ENCODE measurements around the gene MRRF.
"Not testable (repeated sequence)": the region's sequence is repeated elsewhere in the genome, so short reads cannot be mapped to it uniquely, and the experiment has no call there.

Gene MRRF

GRCh38 chr9:122277285-122277897, 12.7 kb downstream of the MRRF start:
- no peak for DNase-seq (ENCODE audit: low read depth)

GRCh38 chr9:122281368-122281767, 16.7 kb downstream of the MRRF start:
- no peak for DNase-seq (ENCODE audit: low read depth)

- DNase-seq (ENCODE audit: low read depth), result no peak
Observed at GRCh38 chr9:122286764-122287163, 22.1 kb downstream of the MRRF start.

- no peak for DNase-seq (ENCODE audit: low read depth)
Observed at GRCh38 chr9:122287214-122287720, 22.6 kb downstream of the MRRF start.

- no peak for DNase-seq (ENCODE audit: low read depth)
Observed at GRCh38 chr9:122291458-122291857, 26.8 kb downstream of the MRRF start.

GRCh38 chr9:122294531-122294930, 29.8 kb downstream of the MRRF start:
- no peak for DNase-seq (ENCODE audit: low read depth)

GRCh38 chr9:122297512-122297911, 32.8 kb downstream of the MRRF start:
- no peak for DNase-seq (ENCODE audit: low read depth)

- no peak for DNase-seq (ENCODE audit: low read depth)
Observed at GRCh38 chr9:122302237-122303093, 37.8 kb downstream of the MRRF start.

- no peak for DNase-seq (ENCODE audit: low read depth)
Observed at GRCh38 chr9:122307061-122307460, 42.4 kb downstream of the MRRF start.

- no peak for DNase-seq (ENCODE audit: low read depth)
Observed at GRCh38 chr9:122307925-122308324, 43.2 kb downstream of the MRRF start.

- no peak for DNase-seq (ENCODE audit: low read depth)
Observed at GRCh38 chr9:122309861-122310260, 45.2 kb downstream of the MRRF start.

GRCh38 chr9:122314165-122314564, 49.5 kb downstream of the MRRF start:
- DNase-seq (ENCODE audit: low read depth), result no peak

GRCh38 chr9:122315534-122315933, 50.9 kb downstream of the MRRF start:
- no peak for DNase-seq (ENCODE audit: low read depth)

GRCh38 chr9:122318284-122318683, 53.6 kb downstream of the MRRF start:
- no peak for DNase-seq (ENCODE audit: low read depth)

GRCh38 chr9:122320413-122320881, 55.8 kb downstream of the MRRF start:
- DNase-seq (ENCODE audit: low read depth), result no peak

GRCh38 chr9:122322553-122322952, 57.9 kb downstream of the MRRF start:
- DNase-seq (ENCODE audit: low read depth), result no peak

GRCh38 chr9:122324665-122325064, 60.0 kb downstream of the MRRF start:
- not testable (repeated sequence) for DNase-seq (ENCODE audit: low read depth)

GRCh38 chr9:122325124-122325523, 60.4 kb downstream of the MRRF start:
- no peak for DNase-seq (ENCODE audit: low read depth)

- no peak for DNase-seq (ENCODE audit: low read depth)
Observed at GRCh38 chr9:122327175-122327574, 62.5 kb downstream of the MRRF start.

- DNase-seq (ENCODE audit: low read depth), result no peak
Observed at GRCh38 chr9:122329597-122329996, 64.9 kb downstream of the MRRF start.

GRCh38 chr9:122330466-122330865, 65.8 kb downstream of the MRRF start:
- not testable (repeated sequence) for DNase-seq (ENCODE audit: low read depth)

- no peak for DNase-seq (ENCODE audit: low read depth)
Observed at GRCh38 chr9:122331523-122331927, 66.8 kb downstream of the MRRF start.

- DNase-seq (ENCODE audit: low read depth), result no peak
Observed at GRCh38 chr9:122332083-122332482, 67.4 kb downstream of the MRRF start.

Measured in T-helper 22 cell (primary cell).